SIG-M5 treated with dmso at 0.1 percent for 504 hours (cell line): ENCODE results near the gene RCOR2.
"Not testable (repeated sequence)": the region's sequence is repeated elsewhere in the genome, so short reads cannot be mapped to it uniquely, and the experiment has no call there.

Source experiments
- DNase-seq: peaks from one replicate; lab custom pipeline; 2025; ENCODE audit not compliant: unreplicated experiment; lab: John Stamatoyannopoulos, UW

The RCOR2 gene

GRCh38 chr11:63916837-63917691, at the start of gene RCOR2:
Gene RCOR2, minus strand, starts transcription at chr11:63917164. Its CDS starts 708 bp downstream, at chr11:63916456.
- DNase-seq, result peak; percentile 43

DNA sequence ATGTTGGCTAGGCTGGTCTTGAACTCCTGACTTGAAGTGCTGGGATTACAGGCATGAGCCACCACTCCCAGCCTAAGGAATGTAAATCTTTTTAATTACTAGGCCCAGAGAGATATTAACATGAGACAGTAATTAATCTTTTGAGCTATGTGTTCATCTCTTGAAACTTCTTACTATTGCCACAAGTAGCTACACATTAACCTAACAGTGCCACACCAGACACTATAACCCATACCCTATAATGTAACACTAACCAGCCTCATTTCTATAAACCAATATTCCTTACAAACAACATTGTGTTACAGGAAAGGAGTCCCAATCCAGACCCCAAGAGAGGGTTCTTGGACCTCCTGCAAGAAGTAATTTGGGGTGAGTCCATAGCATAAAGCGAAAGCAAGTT, 49.5 kb upstream of the RCOR2 start:
- no peak for DNase-seq

- not testable (repeated sequence) for DNase-seq
These were observed 46.9 kb upstream of the RCOR2 start for GRCh38 chr11:63963895-63964294.

- peak; percentile 40 for DNase-seq
These were observed 44.8 kb upstream of the RCOR2 start for GRCh38 chr11:63961608-63962412.

GRCh38 chr11:63958008-63958407, 41.0 kb upstream of the RCOR2 start:
- DNase-seq, result no peak

- DNase-seq, result no peak
These were observed 35.6 kb upstream of the RCOR2 start for GRCh38 chr11:63952570-63952969.

DNA sequence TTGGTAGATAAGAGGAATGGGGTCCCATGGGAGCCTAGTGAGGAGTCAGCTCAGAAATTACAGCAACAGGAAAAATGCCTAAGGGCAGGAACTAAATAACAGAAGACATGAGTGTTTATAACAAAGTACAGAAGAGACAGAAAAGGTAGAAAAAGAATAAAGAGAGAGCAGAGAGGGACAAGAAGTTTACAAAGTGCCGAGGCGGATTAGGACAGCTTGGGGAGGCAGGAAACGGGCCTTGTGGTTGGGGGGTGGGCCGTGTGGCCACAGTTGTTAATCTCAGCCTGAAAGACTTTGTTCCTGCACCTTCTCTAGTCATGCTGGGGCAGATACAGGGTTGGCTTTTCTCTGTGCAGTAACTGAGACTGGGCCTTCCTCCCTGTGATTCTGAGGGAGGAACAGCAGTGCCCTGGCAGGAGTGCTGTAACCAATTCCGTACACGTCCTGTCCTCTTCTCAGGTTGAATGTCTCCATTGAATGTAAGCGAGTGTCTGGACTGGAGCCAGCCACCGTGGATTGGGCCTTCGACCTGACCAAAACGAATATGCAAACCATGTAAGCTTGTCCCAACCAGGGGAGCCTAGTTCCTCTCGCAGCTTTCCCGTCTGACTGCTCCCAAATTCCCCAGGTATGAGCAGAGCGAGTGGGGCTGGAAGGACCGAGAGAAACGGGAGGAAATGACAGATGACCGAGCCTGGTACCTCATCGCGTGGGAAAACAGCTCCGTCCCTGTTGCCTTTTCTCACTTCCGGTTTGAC, 35.0 kb upstream of the RCOR2 start:
- no peak for DNase-seq

DNA sequence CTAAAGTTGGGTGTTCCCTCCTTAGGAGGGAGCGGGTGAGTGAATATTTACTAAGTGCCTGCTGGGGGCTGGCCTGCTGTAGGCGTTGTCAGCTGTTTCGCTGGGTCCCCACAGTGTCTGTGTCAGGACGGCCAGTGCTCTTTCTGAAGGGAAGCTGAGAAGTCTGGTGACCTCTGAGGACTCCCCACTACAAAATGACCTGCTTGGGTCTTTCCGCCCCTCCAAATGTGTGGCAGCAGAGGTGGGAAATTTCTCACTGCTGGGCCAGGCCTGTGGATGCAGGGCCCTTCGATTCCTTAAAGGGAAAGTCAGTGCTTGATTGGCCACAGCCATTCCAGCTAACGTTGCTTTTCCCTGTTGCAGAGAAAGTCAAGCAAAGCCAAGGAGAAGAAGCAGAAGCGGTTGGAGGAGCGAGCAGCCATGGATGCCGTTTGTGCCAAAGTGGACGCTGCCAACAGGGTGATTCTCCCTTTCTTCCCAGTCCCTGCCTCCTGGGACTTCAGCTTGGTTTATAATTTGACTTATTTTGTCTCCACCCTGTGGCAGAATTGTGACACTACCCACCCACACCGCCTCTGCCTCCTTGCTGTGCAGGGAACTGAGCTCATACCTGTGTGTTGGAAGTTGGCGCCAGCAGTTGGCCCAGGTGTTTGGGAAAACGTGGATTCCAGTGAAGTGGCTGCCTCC, 28.7 kb upstream of the RCOR2 start:
- DNase-seq, result peak; percentile 61

DNA sequence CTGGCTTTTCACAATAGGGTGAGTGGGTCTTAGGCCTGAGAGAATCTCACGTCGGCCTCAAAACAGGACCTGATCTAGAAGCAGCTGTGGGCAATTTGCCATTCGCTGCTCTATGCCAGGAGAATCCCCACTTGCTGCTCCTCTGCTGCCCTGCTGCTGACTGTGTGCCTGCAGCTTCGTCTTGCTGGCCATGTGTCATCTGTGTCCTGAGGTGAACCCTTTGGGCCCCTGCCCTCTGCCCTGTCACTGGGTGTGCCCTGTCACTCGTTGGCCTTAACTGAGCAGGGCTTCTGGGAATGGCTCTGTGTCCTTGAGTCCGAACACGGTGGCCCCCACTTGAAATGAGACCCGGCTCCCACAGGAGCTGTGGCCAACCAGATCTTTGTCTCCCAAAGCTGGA, 28.0 kb upstream of the RCOR2 start:
- DNase-seq, result no peak

DNA sequence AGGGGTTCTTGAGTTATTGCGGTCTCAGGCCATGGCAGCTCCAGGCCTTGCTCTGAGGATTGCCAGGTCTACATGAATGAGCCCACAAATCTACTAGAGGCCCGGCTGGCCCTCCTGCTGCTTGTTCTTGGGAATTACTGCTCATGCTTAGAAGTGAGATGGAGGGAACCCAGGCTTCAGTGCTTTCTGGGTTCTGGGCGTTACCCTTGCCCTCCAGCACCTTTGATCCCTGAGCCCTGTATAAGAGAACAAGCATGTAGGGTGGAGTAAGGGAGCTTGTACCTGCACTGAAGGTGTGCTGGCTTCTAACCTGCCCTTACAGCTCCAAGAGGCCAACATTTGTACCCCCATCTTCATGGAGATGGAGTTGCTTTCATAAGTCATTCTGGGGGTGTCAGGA, 25.8 kb upstream of the RCOR2 start:
- no peak for DNase-seq

- no peak for DNase-seq
These were observed 24.9 kb upstream of the RCOR2 start for GRCh38 chr11:63941901-63942300.

GRCh38 chr11:63940786-63941185, 23.8 kb upstream of the RCOR2 start:
- peak; percentile 78 for DNase-seq

DNA sequence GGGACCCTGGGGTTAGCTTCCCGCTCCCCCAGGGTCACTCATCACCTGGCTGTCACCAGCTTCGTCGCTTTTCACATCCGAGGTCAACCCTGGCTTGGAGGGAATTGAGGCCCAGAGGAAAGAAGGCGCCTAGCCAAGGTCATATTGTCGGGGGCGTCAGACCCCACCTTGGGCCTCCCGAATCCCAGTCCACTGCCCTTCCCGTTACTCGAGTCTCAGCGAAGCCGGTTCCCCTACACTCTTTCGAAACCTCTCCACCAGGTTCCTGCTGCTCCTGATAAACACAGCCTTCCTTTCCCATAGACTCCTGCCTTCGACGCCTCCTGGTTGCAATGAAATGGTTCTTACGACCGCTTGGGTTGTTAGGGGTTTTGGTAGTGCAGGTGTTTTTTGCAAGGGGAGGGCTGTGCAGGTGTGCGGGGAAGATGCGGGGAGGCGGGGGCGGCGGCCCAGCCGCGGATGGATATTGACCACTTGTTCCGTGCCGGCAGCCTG, 22.5 kb upstream of the RCOR2 start:
- DNase-seq, result peak; percentile 11

GRCh38 chr11:63938479-63939396, 21.8 kb upstream of the RCOR2 start, which contains the start of gene NAA40:
Gene NAA40, plus strand, starts transcription at chr11:63939002. Its CDS starts 95 bp downstream, at chr11:63939097.
- peak; percentile 90 for DNase-seq

- no peak for DNase-seq
These were observed 20.9 kb upstream of the RCOR2 start for GRCh38 chr11:63937713-63938478.

GRCh38 chr11:63933459-63933858, 16.5 kb upstream of the RCOR2 start:
- no peak for DNase-seq

GRCh38 chr11:63931876-63932275, 14.9 kb upstream of the RCOR2 start:
- DNase-seq, result no peak

- DNase-seq, result no peak
These were observed 14.1 kb upstream of the RCOR2 start for GRCh38 chr11:63931045-63931444.

GRCh38 chr11:63929616-63930015, 12.7 kb upstream of the RCOR2 start:
- no peak for DNase-seq
